Stimulated activated naive CD4-positive, alpha-beta T cell treated with Interleukin-2 at 50 U/mL for 16 hours (primary cell): ENCODE results near the gene CCDC57.

ENCODE experiments used
- DNase-seq: peaks from one replicate; lab custom pipeline; 2025; lab: John Stamatoyannopoulos, UW

CCDC57 gene

GRCh38 chr17:82092628-82092994 is 120.0 kb downstream of the CCDC57 start:
- no peak for DNase-seq

GRCh38 chr17:82092094-82092586 is 120.5 kb downstream of the CCDC57 start:
- DNase-seq: no peak

- no peak for DNase-seq
These were observed 121.2 kb downstream of the CCDC57 start for GRCh38 chr17:82091264-82092066.

GRCh38 chr17:82090549-82091263 is 121.9 kb downstream of the CCDC57 start:
- DNase-seq: no peak

- no peak for DNase-seq
These were observed 122.7 kb downstream of the CCDC57 start for GRCh38 chr17:82089723-82090548.

- no peak for DNase-seq
These were observed 123.6 kb downstream of the CCDC57 start for GRCh38 chr17:82088838-82089722.

- no peak for DNase-seq
These were observed 124.4 kb downstream of the CCDC57 start for GRCh38 chr17:82087961-82088837.

- no peak for DNase-seq
These were observed 125.4 kb downstream of the CCDC57 start for GRCh38 chr17:82086941-82087906.

GRCh38 chr17:82085931-82086764 is 126.5 kb downstream of the CCDC57 start:
- DNase-seq: no peak

GRCh38 chr17:82085031-82085861 is 127.4 kb downstream of the CCDC57 start:
- no peak for DNase-seq

GRCh38 chr17:82084373-82085030 is 128.1 kb downstream of the CCDC57 start:
- no peak for DNase-seq

GRCh38 chr17:82083533-82084359 is 128.9 kb downstream of the CCDC57 start:
- no peak for DNase-seq

- no peak for DNase-seq
These were observed 129.6 kb downstream of the CCDC57 start for GRCh38 chr17:82083009-82083408.

- DNase-seq: no peak
These were observed 130.2 kb downstream of the CCDC57 start for GRCh38 chr17:82082456-82082855.

GRCh38 chr17:82081966-82082365 is 130.7 kb downstream of the CCDC57 start:
- no peak for DNase-seq

- DNase-seq: no peak
These were observed 131.1 kb downstream of the CCDC57 start for GRCh38 chr17:82081546-82081945.
